HL-60 (cell line): ENCODE data around the gene LIG4.

Source experiments
- DNase-seq, 2 experiments: peaks; one replicate each; pipeline ENCODE4 v3.0.0-alpha.2; 2010 to 2020; ENCODE audit warnings: low read depth in 1 of 2, low spot score in 1 of 2
- H3K27ac ChIP-seq: fragments of 250-450 bp; sonication (Bioruptor Pico); replicated peaks from 2 replicates; pipeline ENCODE4 v1.5.1; 2020; ENCODE audit warnings: mild to moderate bottlenecking, moderate library complexity
- H3K27me3 ChIP-seq: fragments of 250-450 bp; sonication (Bioruptor Pico); 2 replicates; pipeline ENCODE4 v1.5.1; 2021; ENCODE audit warnings: mild to moderate bottlenecking, moderate library complexity; ENCODE audit not compliant: insufficient read depth, poor library complexity, severe bottlenecking
- H3K4me3 ChIP-seq: replicated peaks from 2 replicates; pipeline ENCODE4 v1.5.1; 2011; ENCODE audit warnings: mild to moderate bottlenecking, control low read depth, low read length; ENCODE audit not compliant: insufficient read depth
- CTCF ChIP-seq: IDR thresholded peaks from one replicate; pipeline ENCODE4 v1.5.1; 2011; ENCODE audit warnings: low read length, control low read depth, inconsistent platforms; ENCODE audit not compliant: insufficient read depth
- GABPA ChIP-seq: IDR thresholded peaks from 2 replicates; pipeline ENCODE4 v1.6.1; 2012; ENCODE audit warnings: low read depth
- POLR2AphosphoS5 ChIP-seq: IDR thresholded peaks from 2 replicates; pipeline ENCODE4 v1.6.1; 2012; ENCODE audit warnings: low read depth
- REST ChIP-seq: IDR thresholded peaks from 2 replicates; pipeline ENCODE4 v1.6.1; 2012; ENCODE audit warnings: low read depth; ENCODE audit not compliant: insufficient replicate concordance
- SPI1 ChIP-seq: IDR thresholded peaks from 2 replicates; pipeline ENCODE4 v1.6.1; 2012; ENCODE audit warnings: low read depth, mild to moderate bottlenecking, borderline replicate concordance
- long read RNA-seq: library from polyadenylated mRNA; unstranded; transcript quantifications from one replicate; pipeline ENCODE4 v2.0.0, GENCODE V29; 2020

Gene LIG4
- long read RNA-seq, full-length matches to known transcripts = 40 of 91 reads
- long read RNA-seq, partial matches to known transcripts = 1 of 91 reads
- long read RNA-seq, other reads (novel, unspliced or antisense) = 50 of 91 reads

GRCh38 chr13:108215436-108215835 lies at the start of gene LIG4:
TSS of gene LIG4 (minus strand) at chr13:108215536. CDS start at chr13:108211268, 4,268 bp downstream.
- TF ChIP-seq CTCF (no peak), GABPA (peak; percentile 70), SPI1 (no peak), REST (no peak), POLR2AphosphoS5 (peak; percentile 35; the same call in 1 of the 2 replicates)
- peak within 1 kb of the TSS; percentile 54 for H3K27ac ChIP-seq

GRCh38 chr13:108263621-108264355 lies 48.5 kb upstream of the LIG4 start:
- H3K27me3 ChIP-seq = no peaks in the 10 kb centered on the region
- no peak overlapping the region for H3K4me3 ChIP-seq
- TF ChIP-seq POLR2AphosphoS5 (no peak), REST (no peak), SPI1 (peak; percentile 35; the same call in 1 of the 2 replicates), CTCF (no peak)
- H3K27ac ChIP-seq = no peak overlapping the region
- DNase-seq = no peak

More at GRCh38 chr13:108215436-108215835, at the start of gene LIG4:
- Histone ChIP-seq H3K27me3 (no peaks in the 10 kb centered on the region), H3K4me3 (peak within 1 kb of the TSS; percentile 52)
- peak; percentile 84 to 94 for DNase-seq

- TF ChIP-seq POLR2AphosphoS5 = no peak
- no peak for TF ChIP-seq CTCF
- TF ChIP-seq REST = no peak
- no peak for TF ChIP-seq GABPA
- TF ChIP-seq SPI1 = no peak
- H3K4me3 ChIP-seq = no peak overlapping the region
- no peak for DNase-seq
- no peaks in the 10 kb centered on the region for H3K27me3 ChIP-seq
- H3K27ac ChIP-seq = no peak overlapping the region
These were observed 41.9 kb upstream of the LIG4 start for GRCh38 chr13:108257248-108257647.
